HG03175 (cell line): ENCODE data around the gene DIAPH3.

Source experiments
- ATAC-seq: cut with Tn5 transposase; IDR thresholded peaks from one replicate; pipeline ENCODE4 v1.9.1; 2021; ENCODE audit warnings: mild to moderate bottlenecking, moderate library complexity; ENCODE audit not compliant: unreplicated experiment

The DIAPH3 gene

DNA sequence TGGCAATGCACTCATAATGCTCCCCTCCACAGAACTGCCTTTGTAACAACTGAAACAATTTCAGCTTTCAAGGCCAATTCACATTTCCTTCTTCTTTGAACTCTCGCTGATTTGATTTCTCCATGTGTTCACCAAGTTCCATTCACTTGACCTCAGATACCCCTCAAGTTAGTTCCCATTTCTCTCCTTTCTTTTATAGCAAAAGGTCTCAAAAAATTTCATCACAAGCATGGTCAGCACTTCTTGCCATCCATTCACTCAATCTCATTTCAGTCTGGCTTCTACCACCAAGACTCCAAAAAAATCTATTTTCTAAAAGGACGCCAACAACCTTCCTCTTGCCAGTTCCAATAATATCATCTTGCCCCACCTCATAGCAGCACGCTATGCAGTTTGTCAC lies 135.7 kb downstream of the DIAPH3 start:
- no peak for ATAC-seq

DNA sequence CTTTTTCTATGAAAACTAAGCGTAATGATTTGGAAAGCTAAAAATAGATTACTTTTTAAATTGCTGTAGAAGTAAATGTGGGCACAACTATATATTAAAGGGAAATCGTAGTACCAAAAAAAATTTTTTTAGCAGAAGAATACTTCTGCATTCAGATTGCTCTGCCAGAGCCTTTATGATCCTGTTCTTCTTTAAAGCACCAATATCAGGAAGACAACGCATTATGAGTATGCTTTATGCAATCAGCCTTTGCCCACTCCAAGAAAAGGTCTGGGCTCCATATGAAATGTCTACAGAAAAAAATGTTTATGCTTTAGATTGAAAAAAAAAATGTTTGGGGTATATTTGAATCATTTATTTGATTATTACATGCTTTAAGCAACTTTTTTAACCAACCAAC lies 137.4 kb downstream of the DIAPH3 start:
- no peak for ATAC-seq

DNA sequence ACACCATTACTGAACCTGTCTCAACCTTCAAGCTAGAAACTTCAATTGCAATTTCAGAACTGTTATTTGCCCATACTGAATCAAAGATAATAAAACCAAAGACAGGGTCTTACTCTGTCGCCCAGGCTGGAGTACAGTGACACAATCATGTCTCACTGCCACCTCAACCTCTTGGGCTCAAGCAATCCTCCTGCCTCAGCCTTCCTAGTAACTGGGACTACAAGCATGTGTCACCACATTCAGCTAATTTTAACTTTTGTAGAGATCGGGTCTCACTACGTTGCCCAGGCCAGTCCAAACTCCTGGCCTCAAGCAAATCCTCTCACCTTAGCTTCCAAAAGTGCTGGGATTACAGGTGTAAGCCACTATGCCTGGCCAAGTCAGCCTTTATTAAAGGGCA lies 143.4 kb downstream of the DIAPH3 start:
- no peak for ATAC-seq

GRCh38 chr13:60019119-60019993 lies 144.4 kb downstream of the DIAPH3 start:
- ATAC-seq: peak; percentile 88

DNA sequence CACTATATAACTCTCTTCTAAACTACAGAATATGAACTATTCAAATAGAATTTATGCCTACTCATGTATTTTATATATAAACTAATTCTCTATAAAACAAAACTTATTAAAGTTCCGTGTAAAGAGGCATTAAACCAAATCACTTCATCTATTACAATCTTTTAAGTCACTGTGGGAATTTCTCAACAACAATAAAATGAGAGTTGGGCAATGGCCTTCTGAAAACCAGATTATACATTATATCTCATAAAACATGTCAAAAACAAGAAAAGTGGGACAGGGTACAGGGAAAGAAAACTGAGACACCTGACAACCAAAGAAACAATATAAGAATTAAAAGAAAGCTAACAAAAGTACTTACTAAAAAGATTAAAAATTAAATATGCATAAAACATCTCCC lies 145.2 kb downstream of the DIAPH3 start:
- ATAC-seq: no peak

- ATAC-seq: no peak
These were observed 147.5 kb downstream of the DIAPH3 start for GRCh38 chr13:60016229-60016628.

GRCh38 chr13:60013166-60013565 lies 150.6 kb downstream of the DIAPH3 start:
- no peak for ATAC-seq

- ATAC-seq: no peak
These were observed 151.2 kb downstream of the DIAPH3 start for GRCh38 chr13:60012488-60012887.

DNA sequence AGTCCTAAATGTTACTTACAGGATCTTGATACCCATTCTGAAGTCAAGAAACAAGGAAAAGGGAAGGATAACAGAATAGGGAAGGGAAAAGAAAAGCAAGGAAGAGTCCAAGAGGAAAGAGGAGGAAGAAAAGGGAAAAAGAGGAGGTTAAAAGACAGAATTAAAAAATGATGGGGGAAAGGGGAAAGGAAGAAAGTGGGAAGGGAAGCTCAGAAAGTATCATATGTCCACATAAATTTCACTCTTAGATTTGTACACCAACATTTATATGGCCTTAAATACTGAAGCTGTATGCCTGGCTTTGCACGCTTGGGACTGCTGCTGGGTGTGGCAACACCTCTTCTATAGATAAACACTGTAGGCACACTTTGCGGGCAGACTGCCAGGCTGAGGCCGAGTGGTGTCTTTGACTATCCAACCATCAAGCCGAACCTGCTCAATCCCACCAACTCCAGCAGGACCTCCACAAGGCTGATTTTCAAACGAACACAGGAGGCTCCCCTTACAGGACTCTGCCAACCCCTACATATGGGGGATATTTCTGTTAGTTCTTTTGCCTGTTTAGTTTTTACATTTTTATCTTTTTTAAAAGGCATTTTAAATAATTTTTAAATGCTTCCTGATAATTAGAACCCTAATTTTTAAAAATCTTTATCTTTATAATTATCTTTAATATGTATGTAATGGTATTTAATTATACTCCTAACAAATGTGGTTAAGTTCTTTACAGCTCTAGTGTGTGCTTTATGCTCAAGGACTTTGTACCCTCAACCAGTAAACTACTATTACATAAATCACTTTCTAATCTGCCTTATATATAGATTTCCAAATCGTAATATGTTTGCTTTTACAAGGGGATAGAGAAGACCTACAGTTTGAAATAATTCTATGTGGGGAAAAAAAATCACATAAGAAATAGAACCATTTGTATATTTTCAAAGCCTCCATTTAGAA lies 154.2 kb downstream of the DIAPH3 start:
- peak; percentile 80 for ATAC-seq

- ATAC-seq: no peak
These were observed 161.8 kb downstream of the DIAPH3 start for GRCh38 chr13:60001889-60002288.

DNA sequence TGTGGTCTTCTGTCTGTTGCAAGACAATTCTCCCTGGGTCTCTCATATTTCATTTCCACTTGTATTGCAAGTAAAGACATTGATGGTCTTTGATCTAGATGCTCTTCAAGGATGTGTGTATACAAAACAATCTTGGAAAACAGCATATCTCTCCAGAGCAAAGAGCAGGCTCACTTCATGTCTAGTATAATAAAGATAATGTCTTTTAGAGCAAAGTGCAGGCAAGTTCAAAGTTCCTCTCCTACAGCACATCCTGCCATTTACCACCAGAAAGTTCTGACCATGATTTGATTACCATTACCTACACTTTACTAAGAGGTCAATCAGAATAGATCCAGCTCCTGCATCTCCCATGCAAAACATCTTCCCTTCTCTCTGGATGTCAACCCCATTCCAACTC lies 162.8 kb downstream of the DIAPH3 start:
- no peak for ATAC-seq

DNA sequence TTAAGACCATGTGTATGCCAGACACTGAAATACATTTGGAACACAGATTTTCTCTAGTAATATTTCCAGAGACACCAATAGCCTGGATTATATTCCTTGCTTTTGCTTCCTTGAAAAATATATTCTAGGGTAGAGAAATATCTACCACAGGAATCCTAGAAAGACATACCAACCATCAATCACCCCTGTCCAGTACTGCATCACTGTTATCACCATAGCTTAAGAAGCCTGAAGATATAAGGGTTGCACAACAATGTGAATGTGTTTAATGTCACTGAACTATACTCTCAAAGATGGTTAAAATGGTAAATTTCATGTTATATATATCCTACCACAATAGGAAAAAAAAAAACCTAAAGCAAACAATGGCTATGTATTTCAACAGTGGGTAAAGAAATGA lies 163.6 kb downstream of the DIAPH3 start:
- ATAC-seq: no peak

DNA sequence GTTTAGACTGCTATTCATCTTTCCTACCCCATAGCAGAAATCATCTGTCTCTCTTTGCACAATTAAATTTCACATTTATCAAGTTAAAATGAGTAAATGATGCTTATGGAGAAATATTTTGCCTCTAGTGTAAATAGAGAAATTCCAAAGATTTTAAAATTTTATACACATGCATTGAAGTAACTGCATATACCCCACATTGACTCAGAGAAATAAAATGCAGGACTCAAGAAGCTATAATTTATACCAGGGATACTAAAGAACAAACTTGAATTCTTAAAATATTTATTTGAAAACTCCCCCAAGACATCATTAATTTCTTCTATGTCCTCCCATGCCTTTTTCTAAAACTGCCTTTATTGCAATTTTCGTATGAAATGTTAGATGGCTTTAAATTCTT lies 165.8 kb downstream of the DIAPH3 start:
- ATAC-seq: no peak

DNA sequence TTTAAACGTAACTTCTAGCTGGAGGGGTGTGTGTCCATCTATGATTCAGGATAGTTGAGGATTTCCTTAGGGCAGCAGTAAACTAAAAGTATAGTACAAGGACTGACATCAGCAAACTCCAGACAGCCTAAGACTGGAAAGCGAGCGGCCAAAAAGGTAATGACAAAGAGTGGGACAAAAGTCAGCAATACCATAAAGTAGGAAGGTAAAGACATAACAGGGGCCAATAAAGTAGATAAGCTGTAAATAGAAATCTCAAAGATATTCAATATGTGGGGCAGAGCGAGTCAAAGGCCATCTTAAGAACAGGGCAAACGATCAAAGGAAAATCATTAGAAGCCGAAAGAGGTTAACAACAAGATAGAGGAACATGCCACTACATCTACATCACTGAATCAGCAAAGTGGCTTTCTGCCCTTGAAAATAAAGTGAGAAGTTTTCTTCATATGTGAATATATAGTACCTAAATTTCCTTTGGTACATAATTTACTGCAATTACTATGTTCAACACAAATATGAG lies 167.2 kb downstream of the DIAPH3 start:
- ATAC-seq: no peak

GRCh38 chr13:59991395-59991794 lies 172.3 kb downstream of the DIAPH3 start:
- no peak for ATAC-seq

- no peak for ATAC-seq
These were observed 180.9 kb downstream of the DIAPH3 start for GRCh38 chr13:59982631-59983382.

DNA sequence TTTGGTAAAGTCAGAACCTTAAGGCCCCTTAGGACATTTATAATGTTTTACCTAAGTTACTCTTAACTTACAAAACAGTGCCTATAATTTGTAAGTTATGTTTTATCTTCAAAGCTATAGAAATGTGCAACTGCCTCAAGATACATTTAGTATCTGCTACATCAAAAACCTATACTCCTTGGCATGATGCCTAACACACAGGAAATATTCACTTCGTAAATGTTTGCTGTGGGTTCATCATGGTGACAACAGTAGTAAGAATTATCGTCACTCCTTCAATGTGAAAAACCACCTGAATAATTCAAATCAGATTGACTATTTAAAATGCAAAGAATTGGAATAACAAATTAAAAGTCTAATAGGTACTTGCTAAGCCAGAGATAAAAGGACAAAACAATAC lies 184.1 kb downstream of the DIAPH3 start:
- no peak for ATAC-seq

DNA sequence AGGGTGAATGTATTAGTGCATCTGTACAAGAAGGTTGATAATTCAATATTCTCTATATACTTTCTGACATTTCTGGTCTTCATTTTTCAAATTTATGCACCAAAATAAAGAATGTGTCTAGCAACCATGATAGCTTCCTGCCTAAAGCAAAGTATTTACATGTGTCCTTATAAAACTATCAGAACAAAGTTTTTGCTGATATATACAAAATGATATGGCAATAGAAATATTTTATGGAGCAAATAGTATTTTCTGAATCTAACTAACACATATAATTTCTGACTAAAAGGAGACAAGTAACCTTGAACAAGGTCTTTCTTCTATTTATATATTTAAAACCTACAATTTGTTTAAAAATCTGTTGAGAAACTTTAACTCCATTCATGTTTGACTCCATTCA lies 184.9 kb downstream of the DIAPH3 start:
- no peak for ATAC-seq

DNA sequence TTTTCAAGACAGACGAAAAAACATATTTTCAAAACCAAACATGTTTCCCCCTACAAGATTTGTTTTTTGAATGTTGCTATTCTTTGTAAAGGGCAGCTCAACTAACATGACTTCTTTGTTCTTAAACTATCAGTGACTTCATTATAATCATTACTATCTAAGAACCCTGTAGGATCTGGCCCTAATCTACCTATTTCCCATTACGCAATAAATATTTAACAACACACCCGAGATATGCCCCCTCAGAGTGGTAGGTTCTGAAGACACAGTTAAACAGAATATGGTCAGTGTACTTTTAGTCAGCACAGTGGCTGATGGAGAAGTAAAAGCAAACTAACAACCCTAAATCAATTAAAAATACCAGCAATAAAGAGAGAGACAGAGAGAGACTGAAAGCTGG lies 186.9 kb downstream of the DIAPH3 start:
- no peak for ATAC-seq

DNA sequence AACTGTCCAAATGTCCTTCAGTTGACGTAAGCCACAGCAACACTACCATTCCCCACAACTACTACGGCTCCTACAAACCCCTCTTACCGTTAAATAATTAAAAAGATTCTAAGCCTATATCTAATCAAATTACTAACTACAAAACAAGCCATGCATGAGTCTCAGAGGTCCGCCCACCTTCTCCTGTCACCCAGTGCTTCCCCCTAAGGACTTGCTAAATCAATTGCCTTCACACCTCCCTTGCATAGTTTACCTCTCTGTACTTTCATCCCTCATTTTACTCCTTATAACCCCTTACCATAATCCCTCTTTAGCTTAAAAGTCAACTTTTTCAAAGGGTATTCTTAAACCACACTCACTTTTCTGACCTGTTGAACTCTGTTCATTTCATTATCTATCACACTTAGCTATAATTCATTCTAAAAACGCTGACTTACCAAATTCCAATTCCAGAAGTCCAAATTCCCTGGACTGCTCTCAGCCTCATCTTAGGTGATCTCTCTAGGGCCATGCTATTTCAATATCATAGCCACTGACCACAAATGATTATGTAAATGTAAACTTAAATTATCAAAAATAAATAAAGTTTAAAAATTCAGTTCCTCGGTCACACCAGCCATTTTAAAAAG lies 187.8 kb downstream of the DIAPH3 start:
- no peak for ATAC-seq
